Lower leg skin (tissue), 3 donors: Measurements from ENCODE around the gene ME1.

ENCODE experiments used
- POLR2A ChIP-seq, 2 donors: fragments of 450-650 bp; IDR thresholded peaks; one replicate each; pipeline ENCODE4 v1.6.1; 2016 to 2017; ENCODE audit warnings: antibody characterized with exemption in 2 of 2, mild to moderate bottlenecking in 1 of 2, moderate library complexity in 1 of 2
- TF ChIP-seq, protein P1 (sequence below), 3 donors: fragments of 450-650 bp; IDR thresholded peaks; one replicate each; pipeline ENCODE4 v1.5.1; 2016; ENCODE audit warnings: antibody characterized with exemption in 3 of 3, mild to moderate bottlenecking in 3 of 3, moderate library complexity in 2 of 3

DNA sequence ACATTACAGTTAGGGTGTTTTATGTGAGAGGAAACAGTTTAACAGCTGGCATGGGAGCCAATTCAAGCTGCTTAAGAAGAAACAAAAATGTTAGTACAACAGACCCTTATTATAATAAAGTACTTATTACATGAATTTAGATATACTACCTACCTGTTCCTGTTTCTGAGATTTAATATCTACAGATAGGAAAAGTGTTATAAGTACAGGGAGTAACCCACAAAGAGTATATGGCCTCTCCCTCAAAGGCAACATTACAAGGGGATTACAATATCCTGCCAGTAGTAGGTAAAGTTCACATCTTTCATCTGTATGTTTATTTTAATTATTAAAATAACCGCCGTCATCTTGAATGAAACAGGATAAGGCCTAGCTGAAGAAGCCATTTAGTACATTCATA, 1.8 kb upstream of the ME1 start:
- TF ChIP-seq, protein P1, sequence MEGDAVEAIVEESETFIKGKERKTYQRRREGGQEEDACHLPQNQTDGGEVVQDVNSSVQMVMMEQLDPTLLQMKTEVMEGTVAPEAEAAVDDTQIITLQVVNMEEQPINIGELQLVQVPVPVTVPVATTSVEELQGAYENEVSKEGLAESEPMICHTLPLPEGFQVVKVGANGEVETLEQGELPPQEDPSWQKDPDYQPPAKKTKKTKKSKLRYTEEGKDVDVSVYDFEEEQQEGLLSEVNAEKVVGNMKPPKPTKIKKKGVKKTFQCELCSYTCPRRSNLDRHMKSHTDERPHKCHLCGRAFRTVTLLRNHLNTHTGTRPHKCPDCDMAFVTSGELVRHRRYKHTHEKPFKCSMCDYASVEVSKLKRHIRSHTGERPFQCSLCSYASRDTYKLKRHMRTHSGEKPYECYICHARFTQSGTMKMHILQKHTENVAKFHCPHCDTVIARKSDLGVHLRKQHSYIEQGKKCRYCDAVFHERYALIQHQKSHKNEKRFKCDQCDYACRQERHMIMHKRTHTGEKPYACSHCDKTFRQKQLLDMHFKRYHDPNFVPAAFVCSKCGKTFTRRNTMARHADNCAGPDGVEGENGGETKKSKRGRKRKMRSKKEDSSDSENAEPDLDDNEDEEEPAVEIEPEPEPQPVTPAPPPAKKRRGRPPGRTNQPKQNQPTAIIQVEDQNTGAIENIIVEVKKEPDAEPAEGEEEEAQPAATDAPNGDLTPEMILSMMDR (IDR thresholded peaks at IDR 0.05): no peak
- TF ChIP-seq POLR2A (IDR thresholded peaks at IDR 0.05): no peak
